NCI-H69 (cell line): ENCODE results near the gene ERN1.
"Not testable (repeated sequence)": the region's sequence is repeated elsewhere in the genome, so short reads cannot be mapped to it uniquely, and the experiment has no call there.

ENCODE experiments used
- DNase-seq: peaks from one replicate; lab custom pipeline; 2025; lab: John Stamatoyannopoulos, UW

The ERN1 gene

GRCh38 chr17:64129765-64130558 is at the start of gene ERN1:
Gene ERN1 (minus strand): TSS chr17:64130144. CDS start chr17:64130029, 115 bp downstream.
- DNase-seq: peak; percentile 95

- not testable (repeated sequence) for DNase-seq
These were observed 49.1 kb upstream of the ERN1 start for GRCh38 chr17:64179024-64179423.

- DNase-seq: no peak
These were observed 48.3 kb upstream of the ERN1 start for GRCh38 chr17:64178011-64178825.

GRCh38 chr17:64177311-64178010 is 47.5 kb upstream of the ERN1 start:
- no peak for DNase-seq

GRCh38 chr17:64176556-64176955 is 46.6 kb upstream of the ERN1 start:
- DNase-seq: no peak

- DNase-seq: no peak
These were observed 44.9 kb upstream of the ERN1 start for GRCh38 chr17:64174686-64175456.

- DNase-seq: no peak
These were observed 43.7 kb upstream of the ERN1 start for GRCh38 chr17:64173646-64174045.

- DNase-seq: no peak
These were observed 42.6 kb upstream of the ERN1 start for GRCh38 chr17:64172510-64172909.

GRCh38 chr17:64171041-64171440 is 41.1 kb upstream of the ERN1 start:
- DNase-seq: no peak

- no peak for DNase-seq
These were observed 40.3 kb upstream of the ERN1 start for GRCh38 chr17:64170286-64170685.

GRCh38 chr17:64167666-64168065 is 37.7 kb upstream of the ERN1 start:
- not testable (repeated sequence) for DNase-seq

GRCh38 chr17:64166876-64167275 is 36.9 kb upstream of the ERN1 start:
- DNase-seq: no peak

GRCh38 chr17:64165347-64165746 is 35.4 kb upstream of the ERN1 start:
- DNase-seq: no peak

- DNase-seq: no peak
These were observed 34.8 kb upstream of the ERN1 start for GRCh38 chr17:64164596-64165285.

- no peak for DNase-seq
These were observed 33.5 kb upstream of the ERN1 start for GRCh38 chr17:64163468-64163867.

- no peak for DNase-seq
These were observed 32.6 kb upstream of the ERN1 start for GRCh38 chr17:64162554-64162953.

GRCh38 chr17:64161380-64162176 is 31.6 kb upstream of the ERN1 start:
- no peak for DNase-seq

- DNase-seq: no peak
These were observed 30.4 kb upstream of the ERN1 start for GRCh38 chr17:64160378-64160777.

- DNase-seq: no peak
These were observed 29.1 kb upstream of the ERN1 start for GRCh38 chr17:64158831-64159590.

- no peak for DNase-seq
These were observed 28.5 kb upstream of the ERN1 start for GRCh38 chr17:64158406-64158805.
